ENCODE results near the gene KCNAB1.

DNA sequence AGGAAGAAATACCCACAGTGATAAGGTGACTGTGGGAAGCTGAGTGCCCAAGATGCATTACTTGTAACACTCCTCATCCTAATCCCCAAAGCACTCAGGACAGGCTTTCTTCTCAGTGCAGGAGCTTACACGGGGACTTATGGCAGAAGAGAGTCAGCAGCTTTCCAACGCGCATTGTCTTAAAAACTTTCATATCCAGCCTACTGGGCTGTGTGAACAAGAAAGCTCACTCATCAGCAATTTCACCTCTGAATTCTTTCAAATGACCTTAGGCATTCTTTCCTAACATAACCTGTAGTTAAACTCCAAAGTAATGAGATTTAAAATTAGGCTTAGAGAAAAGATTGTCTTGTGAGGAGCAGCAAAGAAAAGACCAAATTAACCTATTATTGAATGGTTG is 132.3 kb downstream of the KCNAB1 start:
- no peak for TF ChIP-seq POLR2AphosphoS5 (IDR thresholded peaks at IDR 0.05)
- TF ChIP-seq, protein P1, sequence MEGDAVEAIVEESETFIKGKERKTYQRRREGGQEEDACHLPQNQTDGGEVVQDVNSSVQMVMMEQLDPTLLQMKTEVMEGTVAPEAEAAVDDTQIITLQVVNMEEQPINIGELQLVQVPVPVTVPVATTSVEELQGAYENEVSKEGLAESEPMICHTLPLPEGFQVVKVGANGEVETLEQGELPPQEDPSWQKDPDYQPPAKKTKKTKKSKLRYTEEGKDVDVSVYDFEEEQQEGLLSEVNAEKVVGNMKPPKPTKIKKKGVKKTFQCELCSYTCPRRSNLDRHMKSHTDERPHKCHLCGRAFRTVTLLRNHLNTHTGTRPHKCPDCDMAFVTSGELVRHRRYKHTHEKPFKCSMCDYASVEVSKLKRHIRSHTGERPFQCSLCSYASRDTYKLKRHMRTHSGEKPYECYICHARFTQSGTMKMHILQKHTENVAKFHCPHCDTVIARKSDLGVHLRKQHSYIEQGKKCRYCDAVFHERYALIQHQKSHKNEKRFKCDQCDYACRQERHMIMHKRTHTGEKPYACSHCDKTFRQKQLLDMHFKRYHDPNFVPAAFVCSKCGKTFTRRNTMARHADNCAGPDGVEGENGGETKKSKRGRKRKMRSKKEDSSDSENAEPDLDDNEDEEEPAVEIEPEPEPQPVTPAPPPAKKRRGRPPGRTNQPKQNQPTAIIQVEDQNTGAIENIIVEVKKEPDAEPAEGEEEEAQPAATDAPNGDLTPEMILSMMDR (IDR thresholded peaks at IDR 0.05): no peak

Measured in breast epithelium (tissue), 3 donors.